ENCODE data around the gene CDRT4.
"Not testable (repeated sequence)": the region's sequence is repeated elsewhere in the genome, so short reads cannot be mapped to it uniquely, and the experiment has no call there.

CDRT4 gene

GRCh38 chr17:15441315-15441714 lies 26.1 kb downstream of the CDRT4 start:
- no peak overlapping the region for H3K4me3 ChIP-seq (ENCODE audit: low read depth in 1 of 2, low read length in 2 of 2)
- H3K9ac ChIP-seq (ENCODE audit: low read depth, low read length), result no peak overlapping the region
- no peaks in the 10 kb centered on the region for H3K79me2 ChIP-seq (ENCODE audit: insufficient read depth, low read length)
- no peak overlapping the region for H2AFZ ChIP-seq (ENCODE audit: low read depth, low read length)
- ATAC-seq (ENCODE audit: insufficient read depth, low read depth) (no peak), DNase-seq (no peak)
- no peak overlapping the region for H3K4me2 ChIP-seq (ENCODE audit: insufficient read depth, low read length)
- H4K20me1 ChIP-seq (ENCODE audit: insufficient read depth, low read length), result no peaks in the 10 kb centered on the region
- peaks cover 16% of the 10 kb centered on the region for H3K4me1 ChIP-seq (ENCODE audit: insufficient read depth, low read length)
- no peaks in the 10 kb centered on the region for H3K9me3 ChIP-seq (ENCODE audit: insufficient read depth, low read length, severe bottlenecking)
- no peaks in the 10 kb centered on the region for H3K27me3 ChIP-seq (ENCODE audit: insufficient read depth, low read length, poor library complexity)
- TF ChIP-seq EZH2 (IDR thresholded peaks at IDR 0.05; ENCODE audit: borderline replicate concordance, low read depth, low read length, severe bottlenecking) (no peak), CTCF (IDR thresholded peaks at IDR 0.05; ENCODE audit: borderline replicate concordance, extremely low read depth, low read length, poor library complexity, severe bottlenecking) (no peak)
- H3K36me3 ChIP-seq (ENCODE audit: insufficient read depth, low read length), result no peaks in the 10 kb centered on the region
- no peak overlapping the region for H3K27ac ChIP-seq (ENCODE audit: low read length)

GRCh38 chr17:15440347-15440746 lies 27.1 kb downstream of the CDRT4 start:
- no peaks in the 10 kb centered on the region for H3K9me3 ChIP-seq (ENCODE audit: insufficient read depth, low read length, severe bottlenecking)
- no peak overlapping the region for H3K4me3 ChIP-seq (ENCODE audit: low read depth in 1 of 2, low read length in 2 of 2)
- no peak overlapping the region for H3K4me2 ChIP-seq (ENCODE audit: insufficient read depth, low read length)
- DNase-seq (no peak), ATAC-seq (ENCODE audit: insufficient read depth, low read depth) (no peak)
- no peak for TF ChIP-seq EZH2 (IDR thresholded peaks at IDR 0.05; ENCODE audit: borderline replicate concordance, low read depth, low read length, severe bottlenecking)
- TF ChIP-seq CTCF (IDR thresholded peaks at IDR 0.05; ENCODE audit: borderline replicate concordance, extremely low read depth, low read length, poor library complexity, severe bottlenecking), result no peak
- no peak overlapping the region for H3K9ac ChIP-seq (ENCODE audit: low read depth, low read length)
- no peaks in the 10 kb centered on the region for H3K36me3 ChIP-seq (ENCODE audit: insufficient read depth, low read length)
- H3K27ac ChIP-seq (ENCODE audit: low read length), result no peak overlapping the region
- H3K27me3 ChIP-seq (ENCODE audit: insufficient read depth, low read length, poor library complexity), result no peaks in the 10 kb centered on the region
- no peak overlapping the region for H2AFZ ChIP-seq (ENCODE audit: low read depth, low read length)
- H3K79me2 ChIP-seq (ENCODE audit: insufficient read depth, low read length), result no peaks in the 10 kb centered on the region
- H4K20me1 ChIP-seq (ENCODE audit: insufficient read depth, low read length), result no peaks in the 10 kb centered on the region
- H3K4me1 ChIP-seq (ENCODE audit: insufficient read depth, low read length), result peaks cover 16% of the 10 kb centered on the region

- H3K36me3 ChIP-seq (ENCODE audit: insufficient read depth, low read length); H3K4me3 ChIP-seq (ENCODE audit: low read depth in 1 of 2, low read length in 2 of 2); H4K20me1 ChIP-seq (ENCODE audit: insufficient read depth, low read length); H3K4me1 ChIP-seq (ENCODE audit: insufficient read depth, low read length); H3K9ac ChIP-seq (ENCODE audit: low read depth, low read length); H3K79me2 ChIP-seq (ENCODE audit: insufficient read depth, low read length); ATAC-seq (ENCODE audit: insufficient read depth, low read depth); H3K27ac ChIP-seq (ENCODE audit: low read length); H2AFZ ChIP-seq (ENCODE audit: low read depth, low read length); H3K9me3 ChIP-seq (ENCODE audit: insufficient read depth, low read length, severe bottlenecking); H3K4me2 ChIP-seq (ENCODE audit: insufficient read depth, low read length); DNase-seq; H3K27me3 ChIP-seq (ENCODE audit: insufficient read depth, low read length, poor library complexity): not testable (repeated sequence)
Measured at GRCh38 chr17:15439205-15439985, 28.0 kb downstream of the CDRT4 start.

- Histone ChIP-seq H4K20me1 (ENCODE audit: insufficient read depth, low read length) (no peaks in the 10 kb centered on the region), H3K27me3 (ENCODE audit: insufficient read depth, low read length, poor library complexity) (no peaks in the 10 kb centered on the region), H2AFZ (ENCODE audit: low read depth, low read length) (no peak overlapping the region), H3K9me3 (ENCODE audit: insufficient read depth, low read length, severe bottlenecking) (no peaks in the 10 kb centered on the region), H3K27ac (ENCODE audit: low read length) (no peak overlapping the region), H3K4me2 (ENCODE audit: insufficient read depth, low read length) (no peak overlapping the region), H3K4me3 (ENCODE audit: low read depth in 1 of 2, low read length in 2 of 2) (no peak overlapping the region), H3K36me3 (ENCODE audit: insufficient read depth, low read length) (no peaks in the 10 kb centered on the region), H3K79me2 (ENCODE audit: insufficient read depth, low read length) (no peaks in the 10 kb centered on the region), H3K4me1 (ENCODE audit: insufficient read depth, low read length) (peaks cover 8% of the 10 kb centered on the region; the same call in 1 of the 2 replicates), H3K9ac (ENCODE audit: low read depth, low read length) (no peak overlapping the region)
- DNase-seq, result no peak
- ATAC-seq (ENCODE audit: insufficient read depth, low read depth), result no peak
- TF ChIP-seq CTCF (IDR thresholded peaks at IDR 0.05; ENCODE audit: borderline replicate concordance, extremely low read depth, low read length, poor library complexity, severe bottlenecking) (no peak), EZH2 (IDR thresholded peaks at IDR 0.05; ENCODE audit: borderline replicate concordance, low read depth, low read length, severe bottlenecking) (no peak)
Measured at GRCh38 chr17:15438491-15439105, 28.8 kb downstream of the CDRT4 start.

All from DND-41 (cell line).